Hair follicle dermal papilla cell (primary cell): ENCODE data around the gene CBY2. TPM values are rescaled to one million over a fixed set of nuclear protein-coding genes. Genes with fewer than 3 reads are reported as not detected.

Experiments used
- small RNA-seq: library from RNA; depleted of rRNA; stranded (forward); fragments of <200 nt; gene quantifications from one replicate; pipeline ENCODE3, GENCODE V24; 2012
- total RNA-seq: library from RNA; depleted of rRNA; stranded (reverse); fragments of >200 nt; gene quantifications from 2 replicates; pipeline ENCODE4 v1.2.3, GENCODE V29; 2012

Gene CBY2, protein sequence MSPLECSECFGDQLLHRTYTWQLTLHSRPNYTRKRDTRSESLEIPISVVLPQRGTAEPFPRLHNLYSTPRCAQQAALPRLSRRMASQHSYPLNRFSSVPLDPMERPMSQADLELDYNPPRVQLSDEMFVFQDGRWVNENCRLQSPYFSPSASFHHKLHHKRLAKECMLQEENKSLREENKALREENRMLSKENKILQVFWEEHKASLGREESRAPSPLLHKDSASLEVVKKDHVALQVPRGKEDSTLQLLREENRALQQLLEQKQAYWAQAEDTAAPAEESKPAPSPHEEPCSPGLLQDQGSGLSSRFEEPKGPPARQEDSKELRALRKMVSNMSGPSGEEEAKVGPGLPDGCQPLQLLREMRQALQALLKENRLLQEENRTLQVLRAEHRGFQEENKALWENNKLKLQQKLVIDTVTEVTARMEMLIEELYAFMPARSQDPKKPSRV
- not detected in 2 replicates for total RNA-seq

DNA sequence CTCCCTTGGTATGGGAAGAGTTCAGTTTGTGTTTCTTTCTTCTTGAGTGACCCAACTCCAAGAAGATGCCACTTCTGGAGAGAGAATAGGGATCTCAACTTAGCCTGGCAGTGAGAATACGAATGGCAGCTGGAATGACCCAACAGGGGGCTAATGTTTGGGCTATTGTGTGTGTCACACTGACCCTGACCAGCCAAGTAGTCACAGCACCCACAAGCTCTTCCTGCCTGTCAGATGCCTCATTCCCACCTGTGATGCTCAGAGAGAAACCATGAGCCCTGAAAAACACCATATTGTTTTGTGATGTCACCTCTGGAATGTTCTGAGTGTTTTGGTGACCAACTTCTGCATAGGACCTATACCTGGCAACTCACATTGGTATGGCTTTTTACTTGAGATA, at the start of gene CBY2:
Gene CBY2 (plus strand): TSS at position 233 of the 400 bp plus-strand sequence. CDS start 71 bp downstream, at position 304.

Small RNA genes within 50 kb of the gene (small RNA-seq; reads per million reads assigned to genes)
- gene RF00017: not detected

Other genes with a start within 250 kb of the CBY2 start
- 40.9 and 56.8 TPM in 2 replicates for gene COG3, start 237.4 kb upstream of the CBY2 start, total RNA-seq
- not detected in 2 replicates for gene ERICH6B, start 86.6 kb upstream of the CBY2 start, total RNA-seq
- gene SIAH3, start 149.4 kb downstream of the CBY2 start, total RNA-seq: not detected in 2 replicates